Measurements from ENCODE around the gene OR2H1. TPM values are rescaled to one million over a fixed set of nuclear protein-coding genes. Genes with fewer than 3 reads are reported as not detected.
"Not testable (repeated sequence)": the region's sequence is repeated elsewhere in the genome, so short reads cannot be mapped to it uniquely, and the experiment has no call there.

Gene OR2H1
- total and polyA plus RNA-seq, 4 donors, result 0.27 to 0.33 TPM; not detected in 2

GRCh38 chr6:29444031-29444430, 12.9 kb upstream of the OR2H1 start:
- not testable (repeated sequence) for H3K27me3 ChIP-seq (ENCODE audit: control insufficient read depth, insufficient read depth, low read length)

GRCh38 chr6:29447670-29448069, 9.3 kb upstream of the OR2H1 start:
- WGBS (ENCODE audit: insufficient coverage), result 100% methylated on average over 1 of the region's 1 CpG
- Histone ChIP-seq H3K9me3 (ENCODE audit: control insufficient read depth, insufficient read depth, low read length) (no peaks in the 10 kb centered on the region), H3K36me3 (ENCODE audit: control insufficient read depth, insufficient read depth, low read length) (no peaks in the 10 kb centered on the region), H3K4me3 (ENCODE audit: low read depth, low read length) (no peak overlapping the region), H3K27me3 (ENCODE audit: control insufficient read depth, insufficient read depth, low read length) (no peaks in the 10 kb centered on the region), H3K4me1 (ENCODE audit: control insufficient read depth, insufficient read depth, low read length) (no peaks in the 10 kb centered on the region), H3K27ac (ENCODE audit: low read depth, low read length) (no peak overlapping the region)
- DNase-seq (ENCODE audit: low read depth in 4 of 6, low spot score in 6 of 6), result no peak

More at GRCh38 chr6:29444031-29444430, 12.9 kb upstream of the OR2H1 start:
- not testable (repeated sequence) for H3K36me3 ChIP-seq (ENCODE audit: control insufficient read depth, insufficient read depth, low read length); H3K4me3 ChIP-seq (ENCODE audit: low read depth, low read length); DNase-seq (ENCODE audit: low read depth in 4 of 6, low spot score in 6 of 6); H3K9me3 ChIP-seq (ENCODE audit: control insufficient read depth, insufficient read depth, low read length); H3K4me1 ChIP-seq (ENCODE audit: control insufficient read depth, insufficient read depth, low read length); H3K27ac ChIP-seq (ENCODE audit: low read depth, low read length)
- WGBS (ENCODE audit: insufficient coverage), result 88% methylated on average over 1 of the region's 1 CpG

- Histone ChIP-seq H3K27ac (ENCODE audit: low read depth, low read length) (no peak overlapping the region), H3K36me3 (ENCODE audit: control insufficient read depth, insufficient read depth, low read length) (no peaks in the 10 kb centered on the region), H3K9me3 (ENCODE audit: control insufficient read depth, insufficient read depth, low read length) (no peaks in the 10 kb centered on the region), H3K4me1 (ENCODE audit: control insufficient read depth, insufficient read depth, low read length) (no peaks in the 10 kb centered on the region), H3K4me3 (ENCODE audit: low read depth, low read length) (no peak overlapping the region), H3K27me3 (ENCODE audit: control insufficient read depth, insufficient read depth, low read length) (no peaks in the 10 kb centered on the region)
- no peak for DNase-seq (ENCODE audit: low read depth in 4 of 6, low spot score in 6 of 6)
- 60% methylated on average over 1 of the region's 3 CpGs for WGBS (ENCODE audit: insufficient coverage)
Measured at GRCh38 chr6:29451471-29452193, 5.3 kb upstream of the OR2H1 start.

- no peaks in the 10 kb centered on the region for H3K9me3 ChIP-seq (ENCODE audit: control insufficient read depth, insufficient read depth, low read length)
- DNase-seq (ENCODE audit: low read depth in 4 of 6, low spot score in 6 of 6), result no peak
- no peaks in the 10 kb centered on the region for H3K36me3 ChIP-seq (ENCODE audit: control insufficient read depth, insufficient read depth, low read length)
- no peaks in the 10 kb centered on the region for H3K4me1 ChIP-seq (ENCODE audit: control insufficient read depth, insufficient read depth, low read length)
- H3K27ac ChIP-seq (ENCODE audit: low read depth, low read length), result no peak overlapping the region
- no CpG with 5 or more reads among the region's 5 CpGs for WGBS (ENCODE audit: insufficient coverage)
- H3K4me3 ChIP-seq (ENCODE audit: low read depth, low read length), result no peak overlapping the region
- H3K27me3 ChIP-seq (ENCODE audit: control insufficient read depth, insufficient read depth, low read length), result no peaks in the 10 kb centered on the region
Measured at GRCh38 chr6:29461021-29461814, 4.3 kb downstream of the OR2H1 start.

- Histone ChIP-seq H3K4me3 (ENCODE audit: low read depth, low read length) (no peak overlapping the region), H3K27ac (ENCODE audit: low read depth, low read length) (no peak overlapping the region), H3K9me3 (ENCODE audit: control insufficient read depth, insufficient read depth, low read length) (no peaks in the 10 kb centered on the region), H3K27me3 (ENCODE audit: control insufficient read depth, insufficient read depth, low read length) (no peaks in the 10 kb centered on the region), H3K4me1 (ENCODE audit: control insufficient read depth, insufficient read depth, low read length) (no peaks in the 10 kb centered on the region), H3K36me3 (ENCODE audit: control insufficient read depth, insufficient read depth, low read length) (no peaks in the 10 kb centered on the region)
- WGBS (ENCODE audit: insufficient coverage), result 90% methylated on average over 5 of the region's 6 CpGs
- DNase-seq (ENCODE audit: low read depth in 4 of 6, low spot score in 6 of 6), result no peak
Measured at GRCh38 chr6:29462022-29462421, 5.1 kb downstream of the OR2H1 start.

GRCh38 chr6:29465279-29465678, 8.3 kb downstream of the OR2H1 start:
- Histone ChIP-seq H3K9me3 (ENCODE audit: control insufficient read depth, insufficient read depth, low read length) (no peaks in the 10 kb centered on the region), H3K27ac (ENCODE audit: low read depth, low read length) (no peak overlapping the region), H3K27me3 (ENCODE audit: control insufficient read depth, insufficient read depth, low read length) (no peaks in the 10 kb centered on the region), H3K4me3 (ENCODE audit: low read depth, low read length) (no peak overlapping the region), H3K36me3 (ENCODE audit: control insufficient read depth, insufficient read depth, low read length) (no peaks in the 10 kb centered on the region), H3K4me1 (ENCODE audit: control insufficient read depth, insufficient read depth, low read length) (no peaks in the 10 kb centered on the region)
- WGBS (ENCODE audit: insufficient coverage), result 74% methylated on average over 2 of the region's 2 CpGs
- DNase-seq (ENCODE audit: low read depth in 4 of 6, low spot score in 6 of 6), result no peak

- Histone ChIP-seq H3K4me1 (ENCODE audit: control insufficient read depth, insufficient read depth, low read length) (no peaks in the 10 kb centered on the region), H3K27ac (ENCODE audit: low read depth, low read length) (no peak overlapping the region), H3K4me3 (ENCODE audit: low read depth, low read length) (no peak overlapping the region), H3K36me3 (ENCODE audit: control insufficient read depth, insufficient read depth, low read length) (no peaks in the 10 kb centered on the region), H3K9me3 (ENCODE audit: control insufficient read depth, insufficient read depth, low read length) (no peaks in the 10 kb centered on the region), H3K27me3 (ENCODE audit: control insufficient read depth, insufficient read depth, low read length) (no peaks in the 10 kb centered on the region)
- no CpG with 5 or more reads among the region's 2 CpGs for WGBS (ENCODE audit: insufficient coverage)
- DNase-seq (ENCODE audit: low read depth in 4 of 6, low spot score in 6 of 6), result no peak
Measured at GRCh38 chr6:29465801-29466200, 8.8 kb downstream of the OR2H1 start.

GRCh38 chr6:29466241-29466640, 9.3 kb downstream of the OR2H1 start:
- H3K27me3 ChIP-seq (ENCODE audit: control insufficient read depth, insufficient read depth, low read length), result no peaks in the 10 kb centered on the region
- WGBS (ENCODE audit: insufficient coverage), result 65% methylated on average over 4 of the region's 6 CpGs
- no peaks in the 10 kb centered on the region for H3K9me3 ChIP-seq (ENCODE audit: control insufficient read depth, insufficient read depth, low read length)
- no peaks in the 10 kb centered on the region for H3K36me3 ChIP-seq (ENCODE audit: control insufficient read depth, insufficient read depth, low read length)
- H3K4me3 ChIP-seq (ENCODE audit: low read depth, low read length), result no peak overlapping the region
- H3K4me1 ChIP-seq (ENCODE audit: control insufficient read depth, insufficient read depth, low read length), result no peaks in the 10 kb centered on the region
- no peak overlapping the region for H3K27ac ChIP-seq (ENCODE audit: low read depth, low read length)
- DNase-seq (ENCODE audit: low read depth in 4 of 6, low spot score in 6 of 6), result no peak

GRCh38 chr6:29474996-29475395, 18.0 kb downstream of the OR2H1 start:
- no peaks in the 10 kb centered on the region for H3K9me3 ChIP-seq (ENCODE audit: control insufficient read depth, insufficient read depth, low read length)
- WGBS (ENCODE audit: insufficient coverage), result 75% methylated on average over 2 of the region's 2 CpGs
- H3K27me3 ChIP-seq (ENCODE audit: control insufficient read depth, insufficient read depth, low read length), result no peaks in the 10 kb centered on the region
- no peak overlapping the region for H3K27ac ChIP-seq (ENCODE audit: low read depth, low read length)
- no peak overlapping the region for H3K4me3 ChIP-seq (ENCODE audit: low read depth, low read length)
- DNase-seq (ENCODE audit: low read depth in 4 of 6, low spot score in 6 of 6), result no peak
- H3K4me1 ChIP-seq (ENCODE audit: control insufficient read depth, insufficient read depth, low read length), result no peaks in the 10 kb centered on the region
- H3K36me3 ChIP-seq (ENCODE audit: control insufficient read depth, insufficient read depth, low read length), result no peaks in the 10 kb centered on the region
